NT2/D1 (cell line): Measurements from ENCODE around the gene THAP8.

Source experiments
- YY1 ChIP-seq: IDR thresholded peaks from 2 replicates; pipeline ENCODE4 v1.6.1; 2011; ENCODE audit not compliant: insufficient read length, insufficient read depth
- ZNF274 ChIP-seq: IDR thresholded peaks from 2 replicates; pipeline ENCODE4 v1.6.1; 2011; ENCODE audit warnings: mild to moderate bottlenecking, low read depth, low read length

GRCh38 chr19:36040495-36040894, 13.6 kb downstream of the THAP8 start:
- TF ChIP-seq YY1 (no peak), ZNF274 (no peak)
